ENCODE measurements around the gene VGLL4. TPM values are rescaled to one million over a fixed set of nuclear protein-coding genes. Genes with fewer than 3 reads are reported as not detected.

The VGLL4 gene
- total and polyA plus RNA-seq, 5 donors from 2014 or later, result 8.5 to 16.3 (median 14.0) TPM

GRCh38 chr3:11651477-11651876 lies 7.8 kb upstream of the VGLL4 start:
- no peak overlapping the region for H3K4me3 ChIP-seq (ENCODE audit: low read depth, low read length)
- no peak for ATAC-seq (ENCODE audit: low read depth in 2 of 2)
- Mint-ChIP-seq H3K9me3 (no peaks in the 10 kb centered on the region), H3K4me3 (no peak overlapping the region), H3K4me1 (peaks cover 0 to 4% (median 1%) of the 10 kb centered on the region in 4 donors), H3K27ac (no peak overlapping the region), H3K36me3 (no peaks in the 10 kb centered on the region), H3K27me3 (peaks cover 8% of the 10 kb centered on the region)
- no peak for DNase-seq
- H3K36me3 ChIP-seq (ENCODE audit: control insufficient read depth, insufficient read depth, low read length), result no peaks in the 10 kb centered on the region
- no peaks in the 10 kb centered on the region for H3K9me3 ChIP-seq (ENCODE audit: control insufficient read depth in 2 of 2, low read length in 2 of 2)
- no peaks in the 10 kb centered on the region for H3K4me1 ChIP-seq (ENCODE audit: control insufficient read depth, insufficient read depth, low read length, poor library complexity, severe bottlenecking)
- H3K27me3 ChIP-seq (ENCODE audit: control insufficient read depth, insufficient read depth, low read length), result no peaks in the 10 kb centered on the region
- H3K27ac ChIP-seq (ENCODE audit: insufficient read depth, low read length, poor library complexity, severe bottlenecking), result no peak overlapping the region

DNA sequence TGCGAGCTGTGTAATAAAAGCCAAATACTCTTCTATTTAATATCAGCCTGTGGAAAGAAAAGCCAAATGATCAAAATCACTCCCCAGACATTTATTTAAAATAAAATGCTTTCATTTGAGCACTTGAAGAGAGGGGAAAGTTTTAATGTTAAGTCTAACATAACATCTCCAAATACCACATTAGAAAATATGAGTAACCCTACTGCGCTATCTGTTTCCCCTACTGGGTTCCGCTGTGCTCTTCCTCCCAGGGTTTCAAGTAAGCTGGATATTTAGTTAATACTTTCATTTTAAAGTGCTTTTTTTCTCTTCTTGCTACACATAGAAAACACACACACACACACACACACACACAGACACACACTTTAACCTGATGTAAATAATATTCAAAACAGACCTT lies 6.7 kb upstream of the VGLL4 start:
- DNase-seq, result no peak
- no peaks in the 10 kb centered on the region for H3K4me1 Mint-ChIP-seq

DNA sequence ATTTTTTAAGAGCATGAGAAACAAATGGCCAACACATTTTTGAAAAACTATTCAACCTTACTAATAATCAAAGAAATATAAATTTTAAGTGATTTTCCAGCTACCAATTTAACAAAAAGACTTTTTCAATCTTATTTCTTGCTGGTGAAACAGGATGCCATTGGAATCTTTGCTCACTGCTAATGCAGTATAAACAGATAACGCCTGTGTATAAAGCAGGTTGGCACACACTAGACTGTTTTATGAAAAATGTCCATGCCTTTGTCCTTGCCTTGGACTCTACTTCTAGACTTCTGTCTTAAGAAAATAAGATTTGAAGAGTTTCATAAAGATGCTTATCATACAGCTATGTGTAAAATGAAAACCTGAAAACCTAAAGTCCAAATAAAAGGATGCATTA lies 5.0 kb upstream of the VGLL4 start:
- H3K9me3 ChIP-seq (ENCODE audit: control insufficient read depth in 2 of 2, low read length in 2 of 2), result no peaks in the 10 kb centered on the region
- ATAC-seq (ENCODE audit: low read depth in 2 of 2) (no peak), DNase-seq (no peak)
- no peaks in the 10 kb centered on the region for H3K36me3 Mint-ChIP-seq
- H3K4me3 Mint-ChIP-seq, result no peak overlapping the region
- peaks cover 4% of the 10 kb centered on the region for H3K27me3 Mint-ChIP-seq
- H3K4me1 ChIP-seq (ENCODE audit: control insufficient read depth, insufficient read depth, low read length, poor library complexity, severe bottlenecking), result peaks cover 5% of the 10 kb centered on the region
- no peak overlapping the region for H3K27ac ChIP-seq (ENCODE audit: insufficient read depth, low read length, poor library complexity, severe bottlenecking)
- no peaks in the 10 kb centered on the region for H3K27me3 ChIP-seq (ENCODE audit: control insufficient read depth, insufficient read depth, low read length)
- no peaks in the 10 kb centered on the region for H3K36me3 ChIP-seq (ENCODE audit: control insufficient read depth, insufficient read depth, low read length)
- H3K9me3 Mint-ChIP-seq, result no peaks in the 10 kb centered on the region
- no peak overlapping the region for H3K4me3 ChIP-seq (ENCODE audit: low read depth, low read length)
- peaks cover 0 to 4% (median 3%) of the 10 kb centered on the region in 4 donors for H3K4me1 Mint-ChIP-seq
- no peak overlapping the region for H3K27ac Mint-ChIP-seq

More for the DNA sequence above, 6.7 kb upstream of the VGLL4 start:
- Histone ChIP-seq H3K9me3 (ENCODE audit: control insufficient read depth in 2 of 2, low read length in 2 of 2) (no peaks in the 10 kb centered on the region), H3K4me3 (ENCODE audit: low read depth, low read length) (no peak overlapping the region), H3K27me3 (ENCODE audit: control insufficient read depth, insufficient read depth, low read length) (no peaks in the 10 kb centered on the region), H3K36me3 (ENCODE audit: control insufficient read depth, insufficient read depth, low read length) (no peaks in the 10 kb centered on the region), H3K4me1 (ENCODE audit: control insufficient read depth, insufficient read depth, low read length, poor library complexity, severe bottlenecking) (no peaks in the 10 kb centered on the region), H3K27ac (ENCODE audit: insufficient read depth, low read length, poor library complexity, severe bottlenecking) (no peak overlapping the region)
- ATAC-seq (ENCODE audit: low read depth in 2 of 2), result no peak
- Mint-ChIP-seq H3K36me3 (no peaks in the 10 kb centered on the region), H3K9me3 (no peaks in the 10 kb centered on the region), H3K4me3 (no peak overlapping the region), H3K27ac (no peak overlapping the region), H3K27me3 (peaks cover 4% of the 10 kb centered on the region)

GRCh38 chr3:11643201-11643603 lies 513 bp downstream of the VGLL4 start:
- no peaks in the 10 kb centered on the region for H3K36me3 ChIP-seq (ENCODE audit: control insufficient read depth, insufficient read depth, low read length)
- Mint-ChIP-seq H3K27me3 (peaks cover 13% of the 10 kb centered on the region), H3K4me1 (peaks cover 7 to 49% (median 29%) of the 10 kb centered on the region in 4 donors), H3K9me3 (no peaks in the 10 kb centered on the region), H3K36me3 (no peaks in the 10 kb centered on the region), H3K27ac (peak overlapping the region; percentile 93 to 99 (median 94)), H3K4me3 (peak overlapping the region; percentile 90 to 99 (median 97))
- no peaks in the 10 kb centered on the region for H3K27me3 ChIP-seq (ENCODE audit: control insufficient read depth, insufficient read depth, low read length)
- H3K4me1 ChIP-seq (ENCODE audit: control insufficient read depth, insufficient read depth, low read length, poor library complexity, severe bottlenecking), result peaks cover 27% of the 10 kb centered on the region
- peak overlapping the region; percentile 97 for H3K4me3 ChIP-seq (ENCODE audit: low read depth, low read length)
- DNase-seq (peak in 2 of 3 donors; percentile 6 to 49), ATAC-seq (ENCODE audit: low read depth in 2 of 2) (peak in 1 of 2 donors; percentile 10)
- H3K27ac ChIP-seq (ENCODE audit: insufficient read depth, low read length, poor library complexity, severe bottlenecking), result peak overlapping the region; percentile 76
- no peaks in the 10 kb centered on the region for H3K9me3 ChIP-seq (ENCODE audit: control insufficient read depth in 2 of 2, low read length in 2 of 2)

DNA sequence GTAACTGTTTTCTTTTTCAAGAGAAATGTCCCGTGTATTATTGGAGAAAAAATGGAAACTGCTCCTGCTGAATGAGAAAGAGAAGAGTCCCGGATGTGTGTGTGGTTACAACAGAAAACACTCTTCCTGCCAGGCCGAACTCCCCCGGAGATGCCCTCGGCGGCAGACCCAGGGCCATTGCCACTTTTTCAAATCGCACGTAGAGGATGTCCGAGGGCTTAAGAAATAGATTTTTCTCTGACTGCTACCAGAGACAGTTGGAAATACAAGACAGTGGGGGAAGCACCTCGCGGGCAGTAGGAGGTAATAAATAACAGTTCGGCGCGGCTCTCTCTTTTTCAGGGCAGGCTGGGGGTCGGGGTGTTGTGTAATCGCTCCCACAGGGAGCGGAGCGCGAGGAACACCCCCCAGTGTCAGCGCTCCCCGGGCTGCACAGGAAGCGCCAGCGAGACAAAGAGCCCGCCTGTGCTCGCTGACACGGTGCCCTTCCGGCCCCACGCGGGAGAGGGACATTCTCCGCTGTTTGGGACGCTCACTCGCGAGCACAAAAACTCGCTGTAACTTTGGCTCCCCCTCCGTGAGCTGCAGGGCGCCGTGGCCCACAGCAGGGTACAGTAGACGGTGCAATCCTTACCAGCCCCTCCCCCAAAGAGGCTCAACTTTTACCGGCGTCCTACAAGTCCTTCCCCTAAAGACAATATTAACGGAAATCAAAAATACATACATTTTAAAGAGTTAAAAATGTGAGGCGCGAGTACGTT lies 1.1 kb downstream of the VGLL4 start:
- Mint-ChIP-seq H3K4me3 (peak overlapping the region; percentile 90 to 99 (median 97)), H3K27ac (peak overlapping the region; percentile 93 to 99 (median 94)), H3K36me3 (no peaks in the 10 kb centered on the region), H3K27me3 (peaks cover 13% of the 10 kb centered on the region), H3K9me3 (no peaks in the 10 kb centered on the region), H3K4me1 (peaks cover 8 to 55% (median 34%) of the 10 kb centered on the region in 4 donors)
- Histone ChIP-seq H3K9me3 (ENCODE audit: control insufficient read depth in 2 of 2, low read length in 2 of 2) (no peaks in the 10 kb centered on the region), H3K27ac (ENCODE audit: insufficient read depth, low read length, poor library complexity, severe bottlenecking) (peak overlapping the region; percentile 76), H3K4me1 (ENCODE audit: control insufficient read depth, insufficient read depth, low read length, poor library complexity, severe bottlenecking) (peaks cover 27% of the 10 kb centered on the region), H3K27me3 (ENCODE audit: control insufficient read depth, insufficient read depth, low read length) (no peaks in the 10 kb centered on the region), H3K36me3 (ENCODE audit: control insufficient read depth, insufficient read depth, low read length) (no peaks in the 10 kb centered on the region), H3K4me3 (ENCODE audit: low read depth, low read length) (peak overlapping the region; percentile 97)
- ATAC-seq (ENCODE audit: low read depth in 2 of 2) (peak; percentile 79 to 81), DNase-seq (peak; percentile 45 to 83 (median 64))

DNA sequence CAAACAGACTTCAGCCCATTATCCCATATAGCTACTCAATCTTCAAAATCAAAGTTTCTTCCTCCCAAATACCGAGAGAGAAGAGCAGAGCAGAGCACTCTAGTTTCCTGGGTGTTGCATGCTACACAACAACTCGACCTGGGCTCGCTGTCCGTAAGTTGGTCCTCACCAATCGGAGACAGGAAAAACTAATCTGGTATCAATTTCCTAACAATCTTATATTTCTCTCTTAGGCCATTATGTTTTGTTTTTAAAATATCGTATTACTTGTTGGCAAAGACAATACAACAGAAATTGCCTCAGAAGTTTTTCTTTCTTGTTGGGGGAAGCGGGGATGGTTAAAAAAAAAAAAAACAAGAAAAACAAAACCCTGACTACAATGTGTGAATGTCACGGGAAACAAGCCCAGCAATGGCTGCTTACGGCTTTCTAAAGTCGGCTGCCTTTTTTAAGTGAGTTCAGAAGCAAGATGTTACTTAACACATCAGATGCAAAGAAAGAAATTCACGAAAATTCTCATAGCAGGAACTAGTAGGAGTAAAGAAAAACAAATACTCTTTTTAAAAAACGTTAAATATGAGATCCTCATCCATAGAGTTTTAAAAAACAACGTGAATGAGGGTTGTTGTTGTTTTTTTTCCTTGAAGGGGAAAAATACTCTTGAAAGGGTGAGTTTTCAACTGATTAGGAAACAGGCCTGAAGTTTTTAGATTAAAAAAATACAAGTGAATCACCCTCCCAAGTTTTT lies 1.9 kb downstream of the VGLL4 start:
- peak overlapping the region; percentile 97 for H3K4me3 ChIP-seq (ENCODE audit: low read depth, low read length)
- H3K4me1 Mint-ChIP-seq, result peaks cover 16 to 62% (median 41%) of the 10 kb centered on the region in 4 donors
- no peaks in the 10 kb centered on the region for H3K36me3 Mint-ChIP-seq
- H3K27ac ChIP-seq (ENCODE audit: insufficient read depth, low read length, poor library complexity, severe bottlenecking), result peak overlapping the region; percentile 76
- H3K9me3 ChIP-seq (ENCODE audit: control insufficient read depth in 2 of 2, low read length in 2 of 2), result no peaks in the 10 kb centered on the region
- peaks cover 27% of the 10 kb centered on the region for H3K4me1 ChIP-seq (ENCODE audit: control insufficient read depth, insufficient read depth, low read length, poor library complexity, severe bottlenecking)
- H3K9me3 Mint-ChIP-seq, result no peaks in the 10 kb centered on the region
- peak overlapping the region; percentile 90 to 99 (median 97) for H3K4me3 Mint-ChIP-seq
- ATAC-seq (ENCODE audit: low read depth in 2 of 2), result no peak
- H3K27me3 Mint-ChIP-seq, result peaks cover 9% of the 10 kb centered on the region
- peak overlapping the region; percentile 93 to 99 (median 94) for H3K27ac Mint-ChIP-seq
- H3K27me3 ChIP-seq (ENCODE audit: control insufficient read depth, insufficient read depth, low read length), result no peaks in the 10 kb centered on the region
- H3K36me3 ChIP-seq (ENCODE audit: control insufficient read depth, insufficient read depth, low read length), result no peaks in the 10 kb centered on the region
- peak in 1 of 3 donors; percentile 45 for DNase-seq

DNA sequence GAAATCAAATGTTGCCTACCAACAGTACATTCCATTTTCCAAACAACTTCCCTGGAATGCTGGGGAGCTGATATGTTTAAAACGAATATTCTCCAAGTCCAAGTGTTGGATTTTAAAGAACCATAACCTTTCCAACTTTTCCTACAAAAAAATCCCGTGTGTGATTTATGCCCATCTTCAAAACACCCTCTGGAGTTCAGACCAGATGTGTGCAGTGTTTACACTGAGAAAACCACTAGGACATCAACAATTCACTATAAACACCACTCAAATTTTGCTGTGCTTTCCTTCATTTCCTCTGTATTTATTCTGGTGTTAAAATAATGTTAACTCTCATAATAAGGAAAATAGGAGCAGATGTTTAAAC lies 2.4 kb downstream of the VGLL4 start:
- H3K9me3 Mint-ChIP-seq, result no peaks in the 10 kb centered on the region
- peak overlapping the region; percentile 93 to 99 (median 94) for H3K27ac Mint-ChIP-seq
- H3K27ac ChIP-seq (ENCODE audit: insufficient read depth, low read length, poor library complexity, severe bottlenecking), result peak overlapping the region; percentile 76
- peaks cover 9% of the 10 kb centered on the region for H3K27me3 Mint-ChIP-seq
- no peaks in the 10 kb centered on the region for H3K36me3 ChIP-seq (ENCODE audit: control insufficient read depth, insufficient read depth, low read length)
- H3K4me3 ChIP-seq (ENCODE audit: low read depth, low read length), result peak overlapping the region; percentile 97
- H3K4me1 Mint-ChIP-seq, result peaks cover 18 to 67% (median 47%) of the 10 kb centered on the region in 4 donors
- no peaks in the 10 kb centered on the region for H3K9me3 ChIP-seq (ENCODE audit: control insufficient read depth in 2 of 2, low read length in 2 of 2)
- ATAC-seq (ENCODE audit: low read depth in 2 of 2) (no peak), DNase-seq (no peak)
- no peaks in the 10 kb centered on the region for H3K27me3 ChIP-seq (ENCODE audit: control insufficient read depth, insufficient read depth, low read length)
- H3K36me3 Mint-ChIP-seq, result no peaks in the 10 kb centered on the region
- peak overlapping the region; percentile 90 to 99 (median 97) for H3K4me3 Mint-ChIP-seq
- peaks cover 27% of the 10 kb centered on the region for H3K4me1 ChIP-seq (ENCODE audit: control insufficient read depth, insufficient read depth, low read length, poor library complexity, severe bottlenecking)

Data from CD4-positive, CD25-positive, alpha-beta regulatory T cell (primary cell).